GM13976 (cell line): ENCODE data around the gene HS3ST1.

ENCODE experiments used
- DNase-seq: peaks from one replicate; pipeline ENCODE4 v3.0.0; 2012; ENCODE audit warnings: low spot score
- in situ Hi-C: fragments of 300-500 bp; cut with MboI; formaldehyde crosslinking; loops from one replicate; pipeline ENCODE4 v1.12.0; 2022; ENCODE audit warnings: low sequenced_read_pairs, mixed read lengths, inconsistent platforms; ENCODE audit not compliant: unreplicated experiment
- TF ChIP-seq, protein P1 (sequence below): IDR thresholded peaks from 2 replicates; pipeline ENCODE4 v1.5.1; 2012; ENCODE audit warnings: borderline replicate concordance, mild to moderate bottlenecking; ENCODE audit not compliant: insufficient read depth; ENCODE audit errors: extremely low read depth, missing control alignments, control extremely low read depth

HS3ST1 gene

DNA sequence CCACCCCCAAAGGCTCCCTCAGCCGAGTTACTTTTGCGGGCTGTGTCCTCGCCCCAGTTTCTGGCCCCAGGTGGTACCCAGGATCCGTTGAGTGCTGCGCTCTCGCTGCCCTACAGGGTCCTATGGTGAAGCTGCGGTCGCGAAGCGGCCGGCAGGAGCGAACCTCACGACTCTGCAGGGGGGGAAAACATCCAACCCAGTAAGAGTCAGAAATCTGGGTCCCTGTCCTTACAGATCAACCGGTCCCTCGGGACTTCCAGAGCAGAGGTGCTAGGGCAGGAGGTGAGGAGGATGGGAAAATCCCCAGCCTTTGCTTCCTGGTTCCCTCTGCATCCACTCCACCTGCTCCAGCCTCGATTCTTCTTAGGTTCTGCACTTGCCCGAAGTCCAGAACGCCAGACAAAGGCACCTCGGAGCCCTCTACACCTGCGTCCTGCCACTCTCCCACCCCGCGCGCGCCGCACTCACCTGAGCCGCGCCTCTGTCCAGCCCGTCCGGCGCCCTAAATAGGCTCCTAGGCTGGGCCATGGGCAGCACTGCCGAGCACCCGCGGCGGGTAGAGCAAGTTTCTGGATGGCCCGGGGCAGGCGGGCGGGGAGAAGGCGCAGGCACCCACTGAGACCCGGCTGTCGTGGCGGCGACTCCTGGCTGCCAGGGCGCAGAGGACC is at the start of gene HS3ST1:
Gene HS3ST1 (minus strand): TSS at position 664 of the 668 bp plus-strand sequence. CDS start 28,889 bp downstream, outside the sequence.
- in situ Hi-C loops = loop anchor here (10.0 kb wide), 1 partner anchor 684 kb away; no protein-coding TSS in a partner anchor
- DNase-seq = peak; percentile 42
- TF ChIP-seq, protein P1, sequence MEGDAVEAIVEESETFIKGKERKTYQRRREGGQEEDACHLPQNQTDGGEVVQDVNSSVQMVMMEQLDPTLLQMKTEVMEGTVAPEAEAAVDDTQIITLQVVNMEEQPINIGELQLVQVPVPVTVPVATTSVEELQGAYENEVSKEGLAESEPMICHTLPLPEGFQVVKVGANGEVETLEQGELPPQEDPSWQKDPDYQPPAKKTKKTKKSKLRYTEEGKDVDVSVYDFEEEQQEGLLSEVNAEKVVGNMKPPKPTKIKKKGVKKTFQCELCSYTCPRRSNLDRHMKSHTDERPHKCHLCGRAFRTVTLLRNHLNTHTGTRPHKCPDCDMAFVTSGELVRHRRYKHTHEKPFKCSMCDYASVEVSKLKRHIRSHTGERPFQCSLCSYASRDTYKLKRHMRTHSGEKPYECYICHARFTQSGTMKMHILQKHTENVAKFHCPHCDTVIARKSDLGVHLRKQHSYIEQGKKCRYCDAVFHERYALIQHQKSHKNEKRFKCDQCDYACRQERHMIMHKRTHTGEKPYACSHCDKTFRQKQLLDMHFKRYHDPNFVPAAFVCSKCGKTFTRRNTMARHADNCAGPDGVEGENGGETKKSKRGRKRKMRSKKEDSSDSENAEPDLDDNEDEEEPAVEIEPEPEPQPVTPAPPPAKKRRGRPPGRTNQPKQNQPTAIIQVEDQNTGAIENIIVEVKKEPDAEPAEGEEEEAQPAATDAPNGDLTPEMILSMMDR = no peak

DNA sequence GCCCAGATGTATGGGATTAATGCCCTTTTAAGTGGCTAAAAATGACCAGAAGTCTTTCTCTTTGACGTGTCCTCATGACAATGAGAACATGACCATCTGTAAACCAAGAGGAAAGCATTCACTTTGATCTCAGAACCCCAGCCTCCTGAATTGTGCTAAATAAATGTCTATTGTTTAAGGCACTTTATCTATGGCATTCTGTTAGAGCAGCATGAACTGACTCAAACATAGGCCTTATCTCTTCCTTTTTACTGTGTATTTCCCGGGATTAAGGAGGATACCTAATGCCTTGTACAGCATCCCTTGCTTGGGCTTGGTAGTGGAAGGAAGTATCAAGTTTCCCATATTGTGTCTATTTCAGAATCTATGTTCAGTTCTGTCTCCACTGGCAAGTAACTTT is 47.2 kb upstream of the HS3ST1 start:
- in situ Hi-C loops = no loop called here
- DNase-seq = no peak
- TF ChIP-seq, protein P1 = no peak

DNA sequence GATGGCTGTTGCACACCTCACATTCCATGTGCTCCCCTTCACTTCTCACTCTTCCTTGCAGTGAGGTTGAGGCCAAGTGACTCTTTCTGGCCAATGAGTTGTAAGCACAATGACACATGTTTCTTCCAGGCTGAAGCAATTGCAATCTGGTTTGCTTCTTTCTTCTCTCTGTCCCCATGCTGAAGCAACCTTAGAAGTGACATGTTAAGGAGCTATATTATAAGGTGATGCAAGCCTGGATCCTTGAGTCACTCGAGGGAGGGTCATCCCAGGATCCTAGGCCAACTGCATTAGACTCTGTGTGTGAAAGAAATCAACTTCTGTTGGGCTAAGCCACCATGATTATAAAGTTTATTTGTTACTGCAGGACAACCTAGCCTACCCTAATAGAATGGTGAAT is 45.5 kb upstream of the HS3ST1 start:
- no peak for DNase-seq
- TF ChIP-seq, protein P1 = no peak
- in situ Hi-C loops = no loop called here

DNA sequence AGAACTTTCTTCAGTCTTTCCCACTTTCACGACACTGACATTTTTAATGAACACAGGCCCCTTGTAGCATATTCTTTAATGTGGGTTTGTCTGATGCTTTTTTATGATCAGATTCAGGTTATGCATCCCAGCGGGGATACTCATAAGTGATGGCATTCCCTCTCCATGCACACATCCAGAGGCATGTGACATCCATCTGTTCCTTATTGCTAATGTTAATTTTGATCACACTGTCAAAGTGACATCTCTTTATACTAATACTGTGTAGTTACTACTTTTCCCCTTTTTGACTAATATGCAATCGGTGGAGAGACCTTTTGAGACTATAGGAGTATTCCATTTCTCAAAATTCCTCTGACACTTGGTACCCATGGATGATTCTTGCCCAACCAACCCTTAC is 43.8 kb upstream of the HS3ST1 start:
- in situ Hi-C loops = no loop called here
- TF ChIP-seq, protein P1 = no peak
- no peak for DNase-seq

DNA sequence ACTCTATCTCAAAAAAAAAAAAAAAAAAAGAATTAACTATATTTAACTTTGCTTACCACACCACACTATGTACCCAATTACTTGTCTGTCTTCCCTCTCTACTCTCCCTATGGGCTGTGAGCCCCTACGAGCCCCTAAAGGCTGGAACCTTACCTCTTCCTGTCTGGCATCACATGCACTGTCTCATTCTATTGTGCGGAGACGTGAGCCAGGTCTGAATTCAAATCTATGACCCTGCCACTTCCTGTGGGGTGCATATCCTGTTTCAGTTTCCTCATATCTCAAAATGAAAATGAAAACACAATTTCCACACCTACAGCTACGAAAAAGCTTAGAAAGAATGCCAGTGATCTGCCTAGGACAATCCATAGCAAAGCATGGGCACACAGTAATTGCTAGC is 42.9 kb upstream of the HS3ST1 start:
- no peak for DNase-seq
- TF ChIP-seq, protein P1 = no peak
- in situ Hi-C loops = no loop called here

DNA sequence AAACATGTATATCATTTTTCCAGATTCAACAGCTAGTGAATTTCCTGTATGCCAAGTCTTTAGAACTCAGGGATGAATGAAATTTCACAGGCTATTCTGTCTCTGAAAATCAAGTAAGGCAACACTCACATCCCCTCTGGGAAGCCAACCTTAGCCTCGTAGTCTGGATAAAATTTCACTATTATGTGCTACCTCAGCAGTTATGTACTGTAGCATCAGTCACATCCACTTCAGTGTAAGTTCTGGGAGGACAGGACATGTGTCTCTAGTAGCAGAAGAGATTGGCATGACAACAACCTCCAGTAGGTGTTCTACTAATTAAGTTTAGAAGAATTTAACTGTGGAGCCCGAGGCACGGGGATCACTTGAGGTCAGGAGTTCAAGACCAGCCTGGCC is 42.4 kb upstream of the HS3ST1 start:
- DNase-seq = no peak
- in situ Hi-C loops = no loop called here
- TF ChIP-seq, protein P1 = no peak
